GM23248 (cell line): ENCODE results near the gene MET. TPM values are rescaled to one million over a fixed set of nuclear protein-coding genes. Genes with fewer than 3 reads are reported as not detected.
"Not testable (repeated sequence)": the region's sequence is repeated elsewhere in the genome, so short reads cannot be mapped to it uniquely, and the experiment has no call there.

Experiments used
- DNase-seq: peaks from one replicate; pipeline ENCODE4 v3.0.0-alpha.2; 2015
- H2AFZ ChIP-seq: fragments of 200-600 bp; sonication (generic); 2 replicates; pipeline ENCODE4 v1.6.1; 2016; ENCODE audit warnings: antibody characterized with exemption
- H3F3A ChIP-seq: fragments of 200-600 bp; sonication (generic); 2 replicates; pipeline ENCODE4 v1.6.1; 2016; ENCODE audit warnings: mild to moderate bottlenecking, antibody characterized with exemption, mixed run types; ENCODE audit not compliant: insufficient read depth
- H3K27ac ChIP-seq: fragments of 200-600 bp; sonication (generic); 2 replicates; pipeline ENCODE4 v1.5.1; 2016; ENCODE audit warnings: mild to moderate bottlenecking
- H3K27me3 ChIP-seq: fragments of 200-600 bp; sonication (generic); replicated peaks from 2 replicates; pipeline ENCODE4 v1.6.1; 2016; ENCODE audit warnings: mild to moderate bottlenecking; ENCODE audit not compliant: insufficient read depth
- H3K36me3 ChIP-seq: fragments of 200-600 bp; sonication (generic); 2 replicates; pipeline ENCODE4 v1.6.1; 2016; ENCODE audit warnings: low read depth, mild to moderate bottlenecking
- H3K4me1 ChIP-seq: fragments of 200-600 bp; sonication (generic); 2 replicates; pipeline ENCODE4 v1.6.1; 2016; ENCODE audit warnings: mild to moderate bottlenecking; ENCODE audit not compliant: insufficient read depth
- H3K4me2 ChIP-seq: fragments of 200-600 bp; sonication (generic); one replicate; pipeline ENCODE4 v1.6.1; 2016; ENCODE audit warnings: mild to moderate bottlenecking; ENCODE audit not compliant: unreplicated experiment
- H3K4me3 ChIP-seq: fragments of 200-600 bp; sonication (generic); 2 replicates; pipeline ENCODE4 v1.5.1; 2016; ENCODE audit warnings: mild to moderate bottlenecking
- H3K79me2 ChIP-seq: fragments of 200-600 bp; sonication (generic); 2 replicates; pipeline ENCODE4 v1.6.1; 2016; ENCODE audit warnings: mild to moderate bottlenecking; ENCODE audit not compliant: insufficient read depth
- H3K9ac ChIP-seq: fragments of 200-600 bp; sonication (generic); 2 replicates; pipeline ENCODE4 v1.6.1; 2016; ENCODE audit warnings: mild to moderate bottlenecking
- H3K9me2 ChIP-seq: fragments of 200-600 bp; sonication (generic); 2 replicates; pipeline ENCODE4 v1.6.1; 2016; ENCODE audit warnings: mixed run types, mild to moderate bottlenecking, moderate library complexity; ENCODE audit not compliant: insufficient read depth
- H3K9me3 ChIP-seq: fragments of 200-600 bp; sonication (generic); one replicate; pipeline ENCODE4 v1.6.1; 2017; ENCODE audit warnings: low read depth
- H4K20me1 ChIP-seq: fragments of 200-600 bp; sonication (generic); 2 replicates; pipeline ENCODE4 v1.6.0; 2016; ENCODE audit not compliant: insufficient read depth
- EZH2 ChIP-seq: fragments of 200-600 bp; sonication (generic); IDR thresholded peaks from 2 replicates; pipeline ENCODE4 v1.6.1; 2018; ENCODE audit warnings: antibody characterized with exemption, mild to moderate bottlenecking; ENCODE audit not compliant: insufficient read depth, poor library complexity, severe bottlenecking
- EZH2phosphoT487 ChIP-seq: fragments of 200-600 bp; sonication (generic); IDR thresholded peaks from 2 replicates; pipeline ENCODE4 v1.6.1; 2018; ENCODE audit warnings: antibody characterized with exemption, moderate library complexity, mild to moderate bottlenecking, low read depth; ENCODE audit not compliant: insufficient read depth
- WGBS, 2 experiments: methylation state at CpG; one replicate each; pipeline ENCODE4 v1.1.6; 2015 to 2017; ENCODE audit warnings: low lambda C conversion rate in 2 of 2, low coverage in 1 of 2; ENCODE audit errors: missing lambda C conversion rate in 2 of 2; 5-methylcytosine and 5-hydroxymethylcytosine counted together
- in situ Hi-C: fragments of 300-500 bp; cut with MboI; formaldehyde crosslinking; loops from 2 replicates; pipeline ENCODE4 v1.15.0; 2020
- polyA plus RNA-seq: library from polyadenylated mRNA; unstranded; fragments of >200 nt; fragmentation: Nextera tagmentation; extraction: Ambion mirVana; gene quantifications from 2 replicates; pipeline ENCODE4 v1.2.1, GENCODE V29; 2016
- total RNA-seq: library from RNA; depleted of rRNA; stranded (reverse); fragments of >200 nt; shearing (Covaris generic); gene quantifications from 2 replicates; pipeline ENCODE4 v1.2.3, GENCODE V29; 2014

The MET gene
- total and polyA plus RNA-seq, 2 experiments from 2014 or later, result 25.3 to 62.3 TPM

- peak; percentile 72 for DNase-seq
- TF ChIP-seq EZH2phosphoT487 (peak; percentile 82; the same call in 1 of the 2 replicates), EZH2 (no peak)
- in situ Hi-C loops, result loop anchor here (10.0 kb wide), 2 partner anchors 556 to 636 kb away; no protein-coding TSS in a partner anchor
These were observed 138.5 kb downstream of the MET start for GRCh38 chr7:116810267-116811116.

GRCh38 chr7:116811768-116812167, 139.8 kb downstream of the MET start:
- Histone ChIP-seq H3K36me3 (no peaks in the 10 kb centered on the region), H3K9ac (no peak overlapping the region), H3K9me3 (no peaks in the 10 kb centered on the region), H3K27me3 (no peaks in the 10 kb centered on the region), H3K4me3 (no peak overlapping the region), H3K79me2 (no peaks in the 10 kb centered on the region), H3K9me2 (no peaks in the 10 kb centered on the region), H3K27ac (no peak overlapping the region), H3F3A (peaks cover 19% of the 10 kb centered on the region; the same call in 1 of the 2 replicates), H2AFZ (no peak overlapping the region), H4K20me1 (no peaks in the 10 kb centered on the region), H3K4me2 (no peak overlapping the region), H3K4me1 (peaks cover 32% of the 10 kb centered on the region)
- WGBS, 2 experiments, result 91 to 95% methylated on average over 3 of the region's 3 CpGs
- in situ Hi-C loops, result loop anchor here (10.0 kb wide), 2 partner anchors 557 to 637 kb away; no protein-coding TSS in a partner anchor
- no peak for TF ChIP-seq EZH2phosphoT487
- TF ChIP-seq EZH2, result no peak
- no peak for DNase-seq

More at GRCh38 chr7:116810267-116811116, 138.5 kb downstream of the MET start:
- H3K4me1 ChIP-seq, result peaks cover 34% of the 10 kb centered on the region
- no peaks in the 10 kb centered on the region for H3K27me3 ChIP-seq
- peak overlapping the region; percentile 58 for H3K4me2 ChIP-seq
- H3K9me3 ChIP-seq, result no peaks in the 10 kb centered on the region
- H3F3A ChIP-seq, result peaks cover 11% of the 10 kb centered on the region; the same call in 1 of the 2 replicates
- 19 to 22% methylated on average over 6 of the region's 6 CpGs for WGBS, 2 experiments
- H3K4me3 ChIP-seq, result peak overlapping the region; percentile 17; the same call in 1 of the 2 replicates
- peak overlapping the region; percentile 55 for H3K27ac ChIP-seq
- no peaks in the 10 kb centered on the region for H4K20me1 ChIP-seq
- no peaks in the 10 kb centered on the region for H3K79me2 ChIP-seq
- 0 out of 2 replicates have a peak overlapping the region, but pooled peaks have one; percentile 2 for H2AFZ ChIP-seq
- H3K36me3 ChIP-seq, result no peaks in the 10 kb centered on the region
- H3K9me2 ChIP-seq, result no peaks in the 10 kb centered on the region
- peak overlapping the region; percentile 31; the same call in 1 of the 2 replicates for H3K9ac ChIP-seq

GRCh38 chr7:116812860-116813259, 140.9 kb downstream of the MET start:
- in situ Hi-C loops, result loop anchor here (10.0 kb wide), 2 partner anchors 558 to 638 kb away; no protein-coding TSS in a partner anchor
- Histone ChIP-seq H3K4me1 (peaks cover 32% of the 10 kb centered on the region), H3K9me2 (no peaks in the 10 kb centered on the region), H3K4me3 (no peak overlapping the region), H2AFZ (peak overlapping the region; percentile 22; the same call in 1 of the 2 replicates), H3K4me2 (no peak overlapping the region), H3K9me3 (no peaks in the 10 kb centered on the region), H3K9ac (no peak overlapping the region), H3K79me2 (no peaks in the 10 kb centered on the region), H3K36me3 (no peaks in the 10 kb centered on the region), H3K27me3 (no peaks in the 10 kb centered on the region), H3K27ac (no peak overlapping the region), H4K20me1 (no peaks in the 10 kb centered on the region), H3F3A (peaks cover 19% of the 10 kb centered on the region; the same call in 1 of the 2 replicates)
- TF ChIP-seq EZH2phosphoT487 (no peak), EZH2 (no peak)
- DNase-seq, result peak; percentile 20
- WGBS, 2 experiments, result 54 to 66% methylated on average over 2 of the region's 2 CpGs

GRCh38 chr7:116813371-116813770, 141.4 kb downstream of the MET start:
- not testable (repeated sequence) for H3K9me2 ChIP-seq, H3K79me2 ChIP-seq, H4K20me1 ChIP-seq, H3K9me3 ChIP-seq, H3K36me3 ChIP-seq, H3K4me3 ChIP-seq, H3K9ac ChIP-seq, H3K27me3 ChIP-seq, H3K27ac ChIP-seq, H3K4me2 ChIP-seq, H2AFZ ChIP-seq
- in situ Hi-C loops, result loop anchor here (10.0 kb wide), 2 partner anchors 559 to 639 kb away; no protein-coding TSS in a partner anchor
- DNase-seq, result peak; percentile 24
- WGBS, 2 experiments, result 97 to 98% methylated on average over 3 of the region's 3 CpGs
- peaks cover 19% of the 10 kb centered on the region; the same call in 1 of the 2 replicates for H3F3A ChIP-seq
- peaks cover 32% of the 10 kb centered on the region for H3K4me1 ChIP-seq
